ENCODE results near the gene ERCC4.

ERCC4 gene

DNA sequence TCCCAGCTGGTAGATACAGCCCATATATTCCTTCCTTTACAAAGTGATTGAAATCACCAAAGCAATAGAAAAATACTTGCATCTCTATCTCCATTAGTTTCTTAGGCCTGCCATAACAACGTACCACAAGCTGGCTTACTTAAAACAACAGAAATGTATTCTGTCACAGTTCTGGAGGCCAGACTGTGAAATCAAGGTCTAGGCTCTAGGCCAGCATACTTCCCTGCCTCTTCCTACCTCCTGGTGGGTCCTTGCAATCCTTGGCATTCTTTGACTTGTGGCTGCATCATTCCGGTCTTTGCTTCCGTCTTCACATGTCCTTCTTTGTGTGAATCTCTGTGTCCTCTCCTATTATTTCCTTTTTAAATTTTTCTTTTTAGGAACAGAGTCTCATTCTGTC lies 62.5 kb downstream of the ERCC4 start:
- no peak for TF ChIP-seq GATA3 (IDR thresholded peaks at IDR 0.05; ENCODE audit: low read depth, low read length)

- TF ChIP-seq GATA2 (IDR thresholded peaks at IDR 0.05; ENCODE audit: low read depth, low read length) (no peak), GATA3 (IDR thresholded peaks at IDR 0.05; ENCODE audit: low read depth, low read length) (no peak)
Measured at GRCh38 chr16:13983625-13984024, 63.7 kb downstream of the ERCC4 start.

GRCh38 chr16:13984794-13985193 lies 64.8 kb downstream of the ERCC4 start:
- TF ChIP-seq GATA2 (IDR thresholded peaks at IDR 0.05; ENCODE audit: low read depth, low read length) (no peak), GATA3 (IDR thresholded peaks at IDR 0.05; ENCODE audit: low read depth, low read length) (no peak)

- TF ChIP-seq GATA3 (IDR thresholded peaks at IDR 0.05; ENCODE audit: low read depth, low read length): no peak
- no peak for TF ChIP-seq GATA2 (IDR thresholded peaks at IDR 0.05; ENCODE audit: low read depth, low read length)
Measured at GRCh38 chr16:13988038-13988437, 68.1 kb downstream of the ERCC4 start.

DNA sequence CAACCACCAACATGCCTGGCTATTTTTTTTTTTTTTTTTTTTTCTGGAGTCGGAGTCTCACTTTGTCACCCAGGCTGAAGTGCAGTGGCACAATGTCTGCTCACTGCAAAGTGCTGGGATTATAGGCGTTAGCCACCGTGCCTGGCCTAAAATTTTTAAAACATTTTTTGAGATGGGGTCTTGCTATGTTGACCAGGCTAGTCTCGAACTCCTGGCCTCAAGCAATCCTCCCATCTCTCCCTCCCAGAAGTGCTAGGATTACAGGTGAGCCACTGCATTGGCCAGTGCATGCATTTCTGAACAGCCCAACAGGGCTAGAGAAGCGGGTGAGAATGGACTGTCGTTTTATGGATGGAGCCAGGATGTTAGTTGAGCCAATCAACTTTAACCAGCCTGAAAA lies 72.4 kb downstream of the ERCC4 start:
- TF ChIP-seq GATA2 (IDR thresholded peaks at IDR 0.05; ENCODE audit: low read depth, low read length) (no peak), GATA3 (IDR thresholded peaks at IDR 0.05; ENCODE audit: low read depth, low read length) (no peak)

GRCh38 chr16:13992976-13993375 lies 73.0 kb downstream of the ERCC4 start:
- TF ChIP-seq GATA2 (IDR thresholded peaks at IDR 0.05; ENCODE audit: low read depth, low read length): no peak
- TF ChIP-seq GATA3 (IDR thresholded peaks at IDR 0.05; ENCODE audit: low read depth, low read length): no peak

GRCh38 chr16:13994239-13995106 lies 74.5 kb downstream of the ERCC4 start:
- TF ChIP-seq GATA2 (IDR thresholded peaks at IDR 0.05; ENCODE audit: low read depth, low read length) (no peak), GATA3 (IDR thresholded peaks at IDR 0.05; ENCODE audit: low read depth, low read length) (no peak)

DNA sequence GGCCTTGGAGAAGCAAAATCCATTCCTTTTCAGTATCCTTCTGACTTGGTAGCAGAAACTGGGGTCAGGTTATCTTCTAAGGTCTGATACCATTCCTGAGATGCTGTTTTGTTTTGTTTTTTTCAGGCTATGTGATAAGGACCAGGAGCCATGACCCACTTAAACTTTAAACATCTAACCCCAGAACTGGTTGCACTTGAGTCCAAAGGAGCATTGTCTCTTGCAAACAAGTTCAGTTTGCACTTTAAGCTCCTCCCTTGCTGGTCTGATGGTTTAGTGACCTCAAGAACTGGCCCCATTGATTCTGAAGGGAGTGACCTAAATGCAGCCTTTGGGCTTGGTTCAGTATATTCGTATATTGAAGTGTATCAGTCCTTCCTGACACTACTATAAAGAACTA lies 75.2 kb downstream of the ERCC4 start:
- no peak for TF ChIP-seq GATA3 (IDR thresholded peaks at IDR 0.05; ENCODE audit: low read depth, low read length)
- TF ChIP-seq GATA2 (IDR thresholded peaks at IDR 0.05; ENCODE audit: low read depth, low read length): no peak

DNA sequence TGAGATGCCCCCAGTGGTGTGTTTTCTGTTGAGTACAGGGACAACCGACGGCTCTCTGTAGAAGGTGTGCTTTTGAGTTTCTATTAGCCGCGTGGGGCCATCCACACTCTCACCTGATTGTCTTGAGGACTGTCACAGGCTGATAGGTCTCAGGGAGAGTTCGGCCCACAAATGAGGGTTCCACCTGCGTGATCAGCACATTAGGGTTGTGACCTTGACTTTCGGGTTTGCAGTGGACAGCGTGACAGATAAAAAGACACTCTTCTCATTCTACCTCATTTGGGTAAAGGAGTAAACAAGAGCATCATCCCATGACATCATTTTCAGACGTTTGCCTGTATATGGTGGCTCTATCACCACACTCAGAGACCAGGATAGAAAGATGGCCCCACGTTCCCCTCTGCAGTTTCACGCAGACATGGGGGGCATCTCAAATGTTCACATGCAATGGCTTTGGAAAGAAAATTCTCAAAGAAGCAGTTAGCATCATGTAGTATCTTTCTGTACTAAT lies 76.9 kb downstream of the ERCC4 start:
- TF ChIP-seq GATA2 (IDR thresholded peaks at IDR 0.05; ENCODE audit: low read depth, low read length) (no peak), GATA3 (IDR thresholded peaks at IDR 0.05; ENCODE audit: low read depth, low read length) (no peak)

DNA sequence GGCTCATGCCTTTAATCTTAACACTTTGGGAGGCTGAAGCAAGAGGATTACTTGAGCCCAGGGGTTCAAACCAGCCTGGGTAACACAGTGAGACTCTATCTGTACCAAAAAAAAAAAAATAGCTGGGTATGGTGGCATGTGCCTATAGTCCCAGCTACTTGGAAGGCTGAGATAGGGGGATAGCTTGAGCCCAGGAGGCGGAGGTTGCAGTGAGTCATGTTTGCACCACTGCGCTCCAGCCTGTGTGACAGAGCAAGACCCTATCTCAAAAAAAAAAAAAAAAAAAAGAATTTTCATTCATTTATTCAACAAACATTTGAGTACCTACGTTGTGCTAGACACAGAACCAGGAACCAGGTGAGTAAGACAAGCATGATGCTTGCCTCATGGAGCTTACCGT lies 77.6 kb downstream of the ERCC4 start:
- TF ChIP-seq GATA2 (IDR thresholded peaks at IDR 0.05; ENCODE audit: low read depth, low read length) (no peak), GATA3 (IDR thresholded peaks at IDR 0.05; ENCODE audit: low read depth, low read length) (no peak)

DNA sequence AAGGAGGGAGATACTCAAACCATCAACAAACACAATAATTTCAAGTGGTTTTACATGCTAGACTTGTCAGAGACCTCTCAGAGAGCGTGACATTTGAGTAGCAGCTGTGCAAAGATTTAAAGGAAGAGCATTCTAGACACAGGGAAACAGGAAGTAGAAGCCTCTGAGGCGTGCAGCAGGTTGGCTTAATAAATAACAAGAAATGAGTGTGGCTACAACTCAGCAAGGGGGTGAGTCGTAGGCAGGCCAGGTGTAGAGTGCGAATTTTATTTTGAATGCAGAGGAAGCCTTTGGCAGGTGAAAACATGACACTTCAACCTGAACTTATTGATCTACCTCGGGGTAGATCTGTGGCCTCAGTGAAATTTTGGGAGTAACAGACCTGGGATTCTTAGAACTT lies 78.0 kb downstream of the ERCC4 start:
- no peak for TF ChIP-seq GATA3 (IDR thresholded peaks at IDR 0.05; ENCODE audit: low read depth, low read length)

- TF ChIP-seq GATA3 (IDR thresholded peaks at IDR 0.05; ENCODE audit: low read depth, low read length) (no peak), GATA2 (IDR thresholded peaks at IDR 0.05; ENCODE audit: low read depth, low read length) (no peak)
Measured at GRCh38 chr16:13999071-13999894, 79.3 kb downstream of the ERCC4 start.

- no peak for TF ChIP-seq GATA2 (IDR thresholded peaks at IDR 0.05; ENCODE audit: low read depth, low read length)
- TF ChIP-seq GATA3 (IDR thresholded peaks at IDR 0.05; ENCODE audit: low read depth, low read length): no peak
Measured at GRCh38 chr16:13999895-14000425, 80.0 kb downstream of the ERCC4 start.

DNA sequence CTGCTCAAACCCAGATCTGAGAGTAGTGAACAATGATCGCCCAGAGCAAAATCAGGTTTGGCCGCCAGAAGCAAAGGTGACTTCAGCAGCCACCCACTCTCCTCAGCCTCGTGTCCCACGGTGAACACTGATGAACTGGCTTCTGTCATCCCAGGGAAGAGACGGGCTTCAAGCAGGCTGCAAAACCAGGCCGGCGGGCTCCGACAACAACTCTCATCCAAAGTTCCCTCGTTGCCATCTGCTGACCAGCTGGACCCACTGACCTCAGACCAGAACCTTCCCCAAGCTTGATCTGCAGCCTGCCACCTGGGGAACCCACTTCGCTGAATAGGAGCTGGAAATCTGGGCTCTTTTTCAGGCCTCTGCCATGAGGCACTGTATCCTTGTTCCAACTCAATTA lies 81.6 kb downstream of the ERCC4 start:
- TF ChIP-seq GATA3 (IDR thresholded peaks at IDR 0.05; ENCODE audit: low read depth, low read length) (no peak), GATA2 (IDR thresholded peaks at IDR 0.05; ENCODE audit: low read depth, low read length) (no peak)

All from SH-SY5Y (cell line).